Measurements from ENCODE around the gene IPCEF1. TPM values are rescaled to one million over a fixed set of nuclear protein-coding genes. Genes with fewer than 3 reads are reported as not detected.

IPCEF1 gene
- total RNA-seq, 4 donors from 2014 or later = 34.4 to 86.4 (median 73.6) TPM

DNA sequence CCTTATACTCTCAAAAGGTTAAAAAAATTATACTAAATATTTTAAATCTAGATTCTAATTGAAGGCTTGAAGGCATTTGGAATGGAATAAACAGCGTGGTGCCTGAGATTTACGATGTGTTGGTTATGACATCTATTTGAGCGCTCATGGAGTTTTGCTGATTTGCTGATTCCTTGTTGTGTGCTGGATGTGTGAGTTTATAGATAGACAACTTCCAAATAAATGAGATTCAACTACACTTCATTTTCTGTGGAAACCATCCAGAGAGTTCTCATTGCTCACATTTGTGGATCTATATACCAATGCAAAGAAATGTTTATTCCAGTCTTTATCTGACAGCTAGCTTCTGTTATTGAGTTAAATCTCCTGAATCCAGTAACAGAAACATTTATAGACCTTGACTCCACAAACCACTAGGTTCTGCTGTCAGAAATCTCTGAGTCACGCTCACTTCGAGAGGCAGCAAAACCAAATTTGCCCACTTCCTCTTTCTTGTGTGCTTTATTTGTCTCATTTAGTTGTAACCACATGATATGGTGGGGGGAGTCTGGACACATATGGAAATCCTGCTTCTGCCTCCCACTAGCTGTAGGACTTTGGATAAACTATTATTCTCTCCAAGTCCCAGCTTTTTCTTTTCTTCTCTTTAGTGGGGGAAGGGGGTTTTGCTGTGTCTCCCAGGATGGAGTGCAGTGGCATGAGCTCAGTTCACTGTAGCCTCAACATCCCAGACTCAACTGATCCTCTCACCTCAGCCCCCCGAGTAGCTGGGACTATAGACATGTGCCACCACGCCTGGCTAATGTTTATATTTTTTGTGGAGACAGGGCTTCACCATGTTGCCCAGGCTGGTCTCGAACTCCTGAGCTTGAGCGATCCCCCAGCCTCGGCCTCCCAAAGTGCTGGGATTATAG is 54.5 kb downstream of the IPCEF1 start:
- peak in 1 of 2 donors; percentile 30 for DNase-seq
- H3K27ac ChIP-seq = peak overlapping the region; percentile 95 to 98 (median 96)
- H3K36me3 ChIP-seq = no peaks in the 10 kb centered on the region
- no peaks in the 10 kb centered on the region for H3K27me3 ChIP-seq
- H3K9me3 ChIP-seq = no peaks in the 10 kb centered on the region
- H3K4me1 ChIP-seq = peaks cover 61 to 71% of the 10 kb centered on the region in 2 donors
- TF ChIP-seq POLR2A (IDR thresholded peaks at IDR 0.05) = no peak
- TF ChIP-seq, protein P1, sequence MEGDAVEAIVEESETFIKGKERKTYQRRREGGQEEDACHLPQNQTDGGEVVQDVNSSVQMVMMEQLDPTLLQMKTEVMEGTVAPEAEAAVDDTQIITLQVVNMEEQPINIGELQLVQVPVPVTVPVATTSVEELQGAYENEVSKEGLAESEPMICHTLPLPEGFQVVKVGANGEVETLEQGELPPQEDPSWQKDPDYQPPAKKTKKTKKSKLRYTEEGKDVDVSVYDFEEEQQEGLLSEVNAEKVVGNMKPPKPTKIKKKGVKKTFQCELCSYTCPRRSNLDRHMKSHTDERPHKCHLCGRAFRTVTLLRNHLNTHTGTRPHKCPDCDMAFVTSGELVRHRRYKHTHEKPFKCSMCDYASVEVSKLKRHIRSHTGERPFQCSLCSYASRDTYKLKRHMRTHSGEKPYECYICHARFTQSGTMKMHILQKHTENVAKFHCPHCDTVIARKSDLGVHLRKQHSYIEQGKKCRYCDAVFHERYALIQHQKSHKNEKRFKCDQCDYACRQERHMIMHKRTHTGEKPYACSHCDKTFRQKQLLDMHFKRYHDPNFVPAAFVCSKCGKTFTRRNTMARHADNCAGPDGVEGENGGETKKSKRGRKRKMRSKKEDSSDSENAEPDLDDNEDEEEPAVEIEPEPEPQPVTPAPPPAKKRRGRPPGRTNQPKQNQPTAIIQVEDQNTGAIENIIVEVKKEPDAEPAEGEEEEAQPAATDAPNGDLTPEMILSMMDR (IDR thresholded peaks at IDR 0.05) = no peak
- 87 to 91% methylated on average over 9 to 10 of the region's 10 CpGs for WGBS, 2 donors
- intact Hi-C loops (cut with DNase I) = no loop called here
- H3K4me3 ChIP-seq (replicated peaks in 1 of 3) = no peak overlapping the region

DNA sequence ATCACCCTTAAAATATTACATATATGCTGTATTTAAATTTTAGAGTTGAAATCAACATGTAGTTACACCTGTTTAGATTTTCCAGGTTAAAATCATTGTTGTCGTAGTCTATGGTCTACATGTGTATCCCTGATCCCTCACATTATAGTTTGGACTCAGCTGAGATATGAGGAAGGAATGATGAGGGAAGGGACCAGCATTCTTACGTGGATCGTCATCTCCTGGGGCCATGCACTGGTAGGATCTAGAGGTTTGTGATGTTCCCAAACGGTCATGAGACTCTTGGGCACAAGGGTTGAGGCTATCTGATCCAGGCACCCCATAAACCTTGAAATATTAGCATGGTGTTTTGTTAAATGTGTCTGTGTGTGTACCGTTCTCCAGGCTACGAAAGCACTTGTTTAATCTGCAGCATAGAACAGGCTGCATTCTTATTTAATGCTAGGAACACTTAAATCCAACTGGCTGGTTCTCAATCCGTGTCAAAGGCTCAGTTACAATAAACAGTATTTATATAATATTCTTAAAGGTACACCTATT is 55.4 kb downstream of the IPCEF1 start:
- no peaks in the 10 kb centered on the region for H3K9me3 ChIP-seq
- WGBS, 2 donors = 50 to 51% methylated on average over 7 of the region's 7 CpGs
- H3K4me3 ChIP-seq (replicated peaks in 1 of 3) = no peak overlapping the region
- TF ChIP-seq, protein P1 (IDR thresholded peaks at IDR 0.05) = no peak
- TF ChIP-seq POLR2A (IDR thresholded peaks at IDR 0.05) = peak in 1 of 2 donors; percentile 45
- DNase-seq = peak; percentile 29 to 39
- intact Hi-C loops (cut with DNase I) = no loop called here
- H3K27ac ChIP-seq = peak overlapping the region; percentile 95 to 98 (median 96)
- no peaks in the 10 kb centered on the region for H3K27me3 ChIP-seq
- H3K4me1 ChIP-seq = peaks cover 61 to 70% of the 10 kb centered on the region in 2 donors
- H3K36me3 ChIP-seq = no peaks in the 10 kb centered on the region

DNA sequence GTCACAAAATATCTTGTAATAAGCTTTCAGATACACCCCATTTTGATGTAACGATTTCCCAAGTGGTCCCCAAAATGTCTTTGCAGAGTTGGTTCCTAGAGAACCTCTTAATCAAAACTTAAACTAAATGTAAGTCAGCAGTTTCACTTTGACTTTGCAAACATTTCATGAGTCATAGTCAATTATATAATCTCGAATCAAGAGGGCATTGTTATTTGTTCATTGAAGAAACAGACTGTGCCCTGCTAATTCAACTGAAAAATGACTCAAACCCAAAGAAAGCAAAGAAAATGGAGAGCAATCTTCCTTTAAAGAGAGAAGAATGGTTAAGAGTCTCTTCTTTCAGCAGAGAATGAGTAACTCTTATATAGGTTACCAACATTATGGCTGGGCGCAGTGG is 58.3 kb downstream of the IPCEF1 start:
- 28 to 42% methylated on average over 3 of the region's 3 CpGs for WGBS, 2 donors
- DNase-seq = no peak
- no peaks in the 10 kb centered on the region for H3K27me3 ChIP-seq
- intact Hi-C loops (cut with DNase I) = no loop called here
- H3K4me3 ChIP-seq (replicated peaks in 1 of 3) = no peak overlapping the region
- no peaks in the 10 kb centered on the region for H3K9me3 ChIP-seq
- H3K36me3 ChIP-seq = no peaks in the 10 kb centered on the region
- peak overlapping the region; percentile 95 to 98 (median 96) for H3K27ac ChIP-seq
- H3K4me1 ChIP-seq = peaks cover 62 to 68% of the 10 kb centered on the region in 2 donors
- no peak for TF ChIP-seq POLR2A (IDR thresholded peaks at IDR 0.05)
- TF ChIP-seq, protein P1 (IDR thresholded peaks at IDR 0.05) = no peak

DNA sequence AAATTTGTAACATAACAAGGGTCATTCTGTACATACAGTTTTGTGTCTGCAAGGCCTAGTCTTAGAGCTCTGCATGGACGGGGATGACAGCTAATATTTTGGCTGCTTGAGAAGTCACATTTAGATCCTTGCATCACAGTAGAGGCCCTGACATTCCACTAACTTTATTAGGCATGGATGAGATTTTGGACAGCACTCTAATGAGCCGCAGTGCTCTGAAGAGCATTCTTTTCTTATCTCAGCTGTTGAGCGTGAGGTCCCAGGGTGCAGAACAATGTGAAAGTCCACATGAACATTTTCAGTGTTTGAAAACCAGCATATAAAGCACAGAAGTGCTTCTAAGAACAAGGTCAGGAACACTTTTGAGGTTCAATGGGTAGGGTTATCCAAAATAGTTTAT is 58.9 kb downstream of the IPCEF1 start:
- H3K27me3 ChIP-seq = no peaks in the 10 kb centered on the region
- H3K4me3 ChIP-seq (replicated peaks in 1 of 3) = no peak overlapping the region
- intact Hi-C loops (cut with DNase I) = no loop called here
- H3K4me1 ChIP-seq = peaks cover 65 to 74% of the 10 kb centered on the region in 2 donors
- peak; percentile 50 to 65 for DNase-seq
- 26 to 30% methylated on average over 3 of the region's 3 CpGs for WGBS, 2 donors
- peak overlapping the region; percentile 95 to 98 (median 96) for H3K27ac ChIP-seq
- peak in 1 of 2 donors; percentile 41 for TF ChIP-seq POLR2A (IDR thresholded peaks at IDR 0.05)
- TF ChIP-seq, protein P1 (IDR thresholded peaks at IDR 0.05) = no peak
- H3K9me3 ChIP-seq = no peaks in the 10 kb centered on the region
- no peaks in the 10 kb centered on the region for H3K36me3 ChIP-seq

DNA sequence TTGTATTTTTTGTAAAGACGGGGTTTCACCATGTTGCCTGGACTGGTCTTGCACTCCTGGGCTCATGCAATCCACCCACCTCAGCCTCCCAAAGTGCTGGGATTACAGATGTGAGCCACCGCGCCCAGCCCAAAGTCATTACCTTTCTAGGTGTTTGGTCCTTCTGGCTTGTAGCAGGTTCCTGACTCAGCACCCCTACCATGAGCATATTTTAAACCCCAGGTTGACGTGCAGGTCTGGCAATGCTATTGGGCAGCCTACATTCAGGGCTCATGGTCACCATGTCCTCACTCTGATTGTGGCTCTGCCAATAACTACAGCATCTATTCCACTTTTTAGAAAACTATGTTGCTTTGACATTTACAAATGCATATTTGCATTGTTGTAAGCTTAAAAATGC is 59.4 kb downstream of the IPCEF1 start:
- WGBS, 2 donors = 94 to 95% methylated on average over 4 of the region's 4 CpGs
- H3K4me1 ChIP-seq = peaks cover 66 to 71% of the 10 kb centered on the region in 2 donors
- H3K4me3 ChIP-seq (replicated peaks in 1 of 3) = no peak overlapping the region
- no peaks in the 10 kb centered on the region for H3K9me3 ChIP-seq
- no peaks in the 10 kb centered on the region for H3K27me3 ChIP-seq
- TF ChIP-seq, protein P1 (IDR thresholded peaks at IDR 0.05) = no peak
- no peak for TF ChIP-seq POLR2A (IDR thresholded peaks at IDR 0.05)
- peak overlapping the region; percentile 95 to 98 (median 96) for H3K27ac ChIP-seq
- no peaks in the 10 kb centered on the region for H3K36me3 ChIP-seq
- intact Hi-C loops (cut with DNase I) = no loop called here
- DNase-seq = no peak

All from thyroid gland (tissue), 4 donors.